Stimulated activated CD4-positive, alpha-beta T cell treated with anti-CD3 and anti-CD28 coated beads, Interleukin-12 subunit alpha, Interleukin-12 subunit beta, amount 100 ng/mL, for 48 hours (primary cell): ENCODE data around the gene NOC2L.
A peak's percentile ranks its signal among the peaks of the same experiment; 100 is the strongest.
"Not testable (repeated sequence)": the region's sequence is repeated elsewhere in the genome, so short reads cannot be mapped to it uniquely, and the experiment has no call there.

Source experiments
- DNase-seq, 3 donors: peaks; one replicate each; pipeline ENCODE4 v3.0.0-alpha.2; 2020; ENCODE audit warnings: low read depth in 2 of 3, low spot score in 1 of 3

Gene NOC2L

GRCh38 chr1:962381-963300, 3.6 kb upstream of the NOC2L start:
- DNase-seq: no peak

- DNase-seq: no peak
Observed at GRCh38 chr1:961132-961669, 2.1 kb upstream of the NOC2L start.

GRCh38 chr1:960363-961131, 1.5 kb upstream of the NOC2L start, which contains the start of gene KLHL17:
KLHL17 (plus strand) TSS chr1:960584; CDS start chr1:960694, 110 bp downstream.
- DNase-seq: peak; percentile 64 to 83 (median 76)

GRCh38 chr1:959731-960362, 791 bp upstream of the NOC2L start:
- no peak for DNase-seq

- no peak for DNase-seq
Observed at GRCh38 chr1:956636-957035, 2.4 kb downstream of the NOC2L start.

- no peak for DNase-seq
Observed at GRCh38 chr1:955474-955873, 3.6 kb downstream of the NOC2L start.

GRCh38 chr1:954927-955326, 4.1 kb downstream of the NOC2L start:
- no peak for DNase-seq

- DNase-seq: no peak
Observed at GRCh38 chr1:953524-954320, 5.3 kb downstream of the NOC2L start.

- DNase-seq: no peak
Observed at GRCh38 chr1:952603-953002, 6.5 kb downstream of the NOC2L start.

GRCh38 chr1:952201-952600, 6.9 kb downstream of the NOC2L start:
- no peak for DNase-seq

GRCh38 chr1:951364-951763, 7.7 kb downstream of the NOC2L start:
- DNase-seq: no peak

GRCh38 chr1:950881-951280, 8.2 kb downstream of the NOC2L start:
- no peak for DNase-seq

GRCh38 chr1:950268-950667, 8.8 kb downstream of the NOC2L start:
- no peak for DNase-seq

GRCh38 chr1:947958-948357, 11.1 kb downstream of the NOC2L start:
- no peak for DNase-seq

- DNase-seq: not testable (repeated sequence)
Observed at GRCh38 chr1:946811-947210, 12.2 kb downstream of the NOC2L start.

GRCh38 chr1:945688-946556, 13.1 kb downstream of the NOC2L start:
- DNase-seq: no peak

- DNase-seq: no peak
Observed at GRCh38 chr1:944341-945325, 14.4 kb downstream of the NOC2L start.

GRCh38 chr1:943545-944340, 15.3 kb downstream of the NOC2L start:
- DNase-seq: no peak
